HG02938 (cell line): Measurements from ENCODE around the gene PRUNE2.
"Not testable (repeated sequence)": the region's sequence is repeated elsewhere in the genome, so short reads cannot be mapped to it uniquely, and the experiment has no call there.

Experiments used
- ATAC-seq: cut with Tn5 transposase; IDR thresholded peaks from one replicate; pipeline ENCODE4 v1.9.1; 2021; ENCODE audit warnings: mild to moderate bottlenecking, moderate library complexity; ENCODE audit not compliant: unreplicated experiment

Gene PRUNE2, protein sequence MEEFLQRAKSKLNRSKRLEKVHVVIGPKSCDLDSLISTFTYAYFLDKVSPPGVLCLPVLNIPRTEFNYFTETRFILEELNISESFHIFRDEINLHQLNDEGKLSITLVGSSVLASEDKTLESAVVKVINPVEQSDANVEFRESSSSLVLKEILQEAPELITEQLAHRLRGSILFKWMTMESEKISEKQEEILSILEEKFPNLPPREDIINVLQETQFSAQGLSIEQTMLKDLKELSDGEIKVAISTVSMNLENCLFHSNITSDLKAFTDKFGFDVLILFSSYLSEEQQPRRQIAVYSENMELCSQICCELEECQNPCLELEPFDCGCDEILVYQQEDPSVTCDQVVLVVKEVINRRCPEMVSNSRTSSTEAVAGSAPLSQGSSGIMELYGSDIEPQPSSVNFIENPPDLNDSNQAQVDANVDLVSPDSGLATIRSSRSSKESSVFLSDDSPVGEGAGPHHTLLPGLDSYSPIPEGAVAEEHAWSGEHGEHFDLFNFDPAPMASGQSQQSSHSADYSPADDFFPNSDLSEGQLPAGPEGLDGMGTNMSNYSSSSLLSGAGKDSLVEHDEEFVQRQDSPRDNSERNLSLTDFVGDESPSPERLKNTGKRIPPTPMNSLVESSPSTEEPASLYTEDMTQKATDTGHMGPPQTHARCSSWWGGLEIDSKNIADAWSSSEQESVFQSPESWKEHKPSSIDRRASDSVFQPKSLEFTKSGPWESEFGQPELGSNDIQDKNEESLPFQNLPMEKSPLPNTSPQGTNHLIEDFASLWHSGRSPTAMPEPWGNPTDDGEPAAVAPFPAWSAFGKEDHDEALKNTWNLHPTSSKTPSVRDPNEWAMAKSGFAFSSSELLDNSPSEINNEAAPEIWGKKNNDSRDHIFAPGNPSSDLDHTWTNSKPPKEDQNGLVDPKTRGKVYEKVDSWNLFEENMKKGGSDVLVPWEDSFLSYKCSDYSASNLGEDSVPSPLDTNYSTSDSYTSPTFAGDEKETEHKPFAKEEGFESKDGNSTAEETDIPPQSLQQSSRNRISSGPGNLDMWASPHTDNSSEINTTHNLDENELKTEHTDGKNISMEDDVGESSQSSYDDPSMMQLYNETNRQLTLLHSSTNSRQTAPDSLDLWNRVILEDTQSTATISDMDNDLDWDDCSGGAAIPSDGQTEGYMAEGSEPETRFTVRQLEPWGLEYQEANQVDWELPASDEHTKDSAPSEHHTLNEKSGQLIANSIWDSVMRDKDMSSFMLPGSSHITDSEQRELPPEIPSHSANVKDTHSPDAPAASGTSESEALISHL (N-terminal part only)

GRCh38 chr9:76905791-76906646 lies at the start of gene PRUNE2:
TSS of gene PRUNE2 (minus strand) at chr9:76906114. CDS start at chr9:76905963, 151 bp downstream.
- ATAC-seq, result no peak

GRCh38 chr9:76955406-76955805 lies 49.5 kb upstream of the PRUNE2 start:
- not testable (repeated sequence) for ATAC-seq

- ATAC-seq, result no peak
These were observed 44.0 kb upstream of the PRUNE2 start for GRCh38 chr9:76949865-76950264.

DNA sequence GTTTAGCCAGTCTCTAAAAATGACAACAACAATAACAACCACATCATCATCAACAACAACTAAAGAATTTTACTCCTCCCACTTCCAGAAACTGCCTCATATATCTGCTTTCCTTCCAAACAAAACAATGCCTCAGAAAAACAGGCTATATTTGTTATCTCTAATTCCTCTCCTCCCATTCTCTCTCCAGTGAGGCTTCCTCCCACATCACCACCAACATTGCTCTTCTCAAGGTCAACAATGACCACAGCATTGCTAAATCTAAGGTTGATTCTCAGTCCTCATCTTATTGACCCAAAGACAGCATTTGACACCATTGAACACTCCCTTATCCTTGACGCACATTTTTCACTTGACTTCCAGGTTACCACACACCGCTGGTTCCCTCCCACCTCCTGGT lies 38.1 kb upstream of the PRUNE2 start:
- no peak for ATAC-seq

DNA sequence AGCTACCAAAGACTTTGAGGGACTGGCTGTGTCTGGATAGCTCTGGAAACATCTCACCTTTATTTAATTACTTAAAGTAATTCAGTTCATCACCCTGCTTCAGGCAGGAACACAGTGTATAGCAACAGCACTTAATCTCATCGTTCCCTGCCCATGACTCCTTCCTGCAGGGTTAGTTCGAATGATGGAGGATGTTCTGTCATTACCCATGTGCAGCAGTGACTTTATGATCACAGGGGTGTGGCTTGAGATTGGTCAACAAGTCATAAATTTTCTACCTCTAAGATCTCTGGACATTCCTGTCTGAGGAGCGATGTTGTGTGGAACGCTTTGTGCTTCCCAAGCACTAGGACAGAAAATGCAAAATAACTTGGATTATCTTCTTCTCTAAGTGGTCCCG lies 37.1 kb upstream of the PRUNE2 start:
- no peak for ATAC-seq

GRCh38 chr9:76932757-76933156 lies 26.8 kb upstream of the PRUNE2 start:
- ATAC-seq, result no peak

DNA sequence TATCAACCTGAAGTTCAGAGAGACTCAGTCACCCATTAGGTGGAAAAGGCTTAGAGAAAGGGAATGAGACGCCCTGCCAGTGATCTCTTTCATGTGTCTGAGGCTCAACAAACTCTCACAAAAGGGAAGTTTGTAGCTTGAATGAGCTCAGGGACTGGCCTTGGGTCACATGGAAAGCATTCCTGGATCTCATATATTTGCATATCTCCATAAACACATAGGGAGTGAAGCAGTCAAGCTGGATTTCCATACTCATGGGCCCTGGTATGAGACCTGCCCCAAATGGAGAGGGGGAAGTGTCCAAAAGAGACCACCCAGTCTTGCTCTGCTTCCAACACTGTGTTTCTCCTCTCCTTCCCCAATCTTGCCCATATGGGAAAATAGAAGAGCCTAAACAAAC lies 26.4 kb upstream of the PRUNE2 start:
- no peak for ATAC-seq

DNA sequence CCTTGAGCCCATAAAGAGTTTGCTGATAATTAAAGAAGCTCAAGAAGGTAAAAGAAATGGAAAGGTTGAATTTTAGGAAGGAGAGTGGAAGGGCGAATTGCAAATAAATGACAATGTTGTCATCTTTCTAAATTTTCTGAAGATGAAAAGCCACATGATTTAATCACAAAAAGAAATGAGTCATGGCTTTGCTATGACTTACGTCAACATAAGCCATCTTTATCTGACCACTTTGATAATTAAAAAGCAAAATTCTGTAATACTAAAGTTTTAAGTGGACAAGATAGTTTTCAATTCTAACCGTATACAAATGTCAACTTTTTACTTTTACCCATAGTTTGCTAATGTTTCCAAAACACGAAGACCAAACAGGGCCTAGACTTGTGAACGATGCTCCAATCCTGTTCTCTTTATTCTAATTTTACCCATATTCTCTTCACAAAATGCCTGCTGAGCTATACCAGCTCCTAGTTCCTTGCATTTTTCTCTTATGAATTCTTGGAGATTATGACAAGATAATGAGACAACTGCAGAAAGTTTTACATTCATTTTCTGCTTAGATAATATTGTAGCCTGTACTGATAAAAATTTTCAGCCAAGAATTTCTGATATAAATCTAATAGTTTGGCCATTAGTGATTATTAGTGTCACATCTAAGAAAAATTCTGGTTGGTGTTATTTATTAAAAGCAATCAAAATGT lies 21.8 kb upstream of the PRUNE2 start:
- no peak for ATAC-seq

DNA sequence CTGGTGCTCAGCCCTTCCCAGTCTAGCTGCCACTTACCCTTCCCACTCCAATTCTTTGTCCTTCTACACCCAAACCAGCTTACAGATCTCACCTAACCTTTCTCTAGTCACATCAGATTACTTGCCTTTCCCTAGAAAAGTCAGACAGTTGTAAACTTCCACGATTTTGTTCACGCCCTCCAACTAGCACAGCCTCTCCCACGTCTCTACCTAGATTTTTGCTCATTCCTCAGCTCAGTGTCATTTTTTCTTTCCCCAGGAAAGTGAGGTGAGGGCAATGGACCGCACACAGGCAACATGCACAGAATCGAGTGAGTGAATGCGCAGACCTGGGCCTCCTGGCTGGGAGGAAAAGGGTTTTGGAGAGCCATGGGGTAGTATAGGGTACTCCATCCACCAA lies 20.9 kb upstream of the PRUNE2 start:
- no peak for ATAC-seq

DNA sequence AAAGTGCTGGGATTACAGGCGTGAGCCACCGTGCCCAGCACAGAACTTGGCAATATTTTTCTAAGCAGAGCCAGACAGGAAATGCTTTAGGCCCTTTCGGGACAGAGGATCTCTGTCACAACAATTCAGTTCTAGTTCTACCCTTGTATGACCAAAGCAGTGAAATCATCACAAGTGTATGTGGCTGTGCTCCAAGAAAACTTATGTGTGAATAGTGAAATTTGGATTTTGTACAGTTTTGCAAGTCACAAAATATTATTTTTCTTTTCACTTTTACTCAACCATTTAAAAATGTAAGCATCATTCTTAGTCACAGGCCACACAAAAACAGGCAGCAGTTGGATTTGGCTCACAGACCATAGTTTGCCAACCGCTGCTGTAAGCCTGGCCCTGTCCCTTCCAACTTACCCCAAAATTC lies 20.4 kb upstream of the PRUNE2 start:
- no peak for ATAC-seq

DNA sequence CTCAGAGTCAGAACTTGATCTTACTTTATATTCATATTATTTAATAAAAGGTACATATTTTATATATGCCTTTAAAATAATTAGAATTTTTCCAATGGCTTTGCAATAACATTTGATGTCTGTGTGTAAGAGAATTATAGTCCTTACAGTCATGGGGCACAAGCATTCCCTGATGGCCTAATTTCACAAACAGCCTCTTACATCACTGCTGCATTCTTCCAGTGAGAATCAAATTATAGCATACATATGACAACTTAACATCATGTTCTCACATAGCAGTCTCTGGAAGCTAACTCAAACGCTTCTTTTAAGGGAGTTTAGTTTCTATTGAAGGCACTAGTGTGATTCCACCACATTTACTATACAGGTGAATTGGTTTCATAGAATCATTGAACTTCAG lies 15.3 kb upstream of the PRUNE2 start:
- no peak for ATAC-seq

DNA sequence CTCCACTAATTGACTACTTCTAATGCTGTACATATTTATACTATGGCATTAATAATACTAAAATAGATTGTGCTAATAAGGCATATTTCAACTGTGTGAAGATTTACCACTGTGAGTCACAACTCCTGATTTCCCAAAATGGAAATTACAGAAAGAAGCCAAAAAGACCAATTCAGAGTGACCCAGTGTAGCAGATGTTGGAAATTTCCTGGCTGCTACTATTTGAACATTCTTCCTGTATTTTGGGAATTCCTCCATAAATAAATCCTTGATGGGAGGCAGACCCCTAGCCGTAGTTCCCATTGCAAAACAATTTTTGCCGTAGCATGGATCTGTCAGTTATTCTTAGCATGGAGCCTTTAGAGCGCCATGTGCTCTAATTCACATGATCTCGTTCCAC lies 11.4 kb upstream of the PRUNE2 start:
- no peak for ATAC-seq

- ATAC-seq, result no peak
These were observed 10.3 kb upstream of the PRUNE2 start for GRCh38 chr9:76916231-76916630.

DNA sequence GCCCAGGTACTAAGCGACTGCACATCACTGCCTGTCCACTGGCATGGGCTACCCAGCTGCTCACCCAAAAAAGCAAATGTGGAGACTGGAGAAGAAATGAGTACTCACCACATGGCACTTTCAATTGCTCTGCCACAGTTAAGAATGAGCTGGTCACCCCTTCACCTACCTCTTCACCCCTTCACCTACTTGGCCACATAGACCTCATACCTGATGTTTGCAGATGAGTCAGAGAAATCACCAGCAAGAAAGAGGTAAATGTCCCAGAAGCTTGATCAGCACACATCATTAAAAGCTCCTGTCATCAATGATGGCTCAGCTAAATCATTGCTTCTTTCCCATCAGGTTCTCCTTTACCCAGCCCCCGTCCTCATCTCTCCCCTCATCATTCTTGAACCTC lies 7.6 kb upstream of the PRUNE2 start:
- ATAC-seq, result no peak

- ATAC-seq, result no peak
These were observed 6.8 kb upstream of the PRUNE2 start for GRCh38 chr9:76912636-76913275.

DNA sequence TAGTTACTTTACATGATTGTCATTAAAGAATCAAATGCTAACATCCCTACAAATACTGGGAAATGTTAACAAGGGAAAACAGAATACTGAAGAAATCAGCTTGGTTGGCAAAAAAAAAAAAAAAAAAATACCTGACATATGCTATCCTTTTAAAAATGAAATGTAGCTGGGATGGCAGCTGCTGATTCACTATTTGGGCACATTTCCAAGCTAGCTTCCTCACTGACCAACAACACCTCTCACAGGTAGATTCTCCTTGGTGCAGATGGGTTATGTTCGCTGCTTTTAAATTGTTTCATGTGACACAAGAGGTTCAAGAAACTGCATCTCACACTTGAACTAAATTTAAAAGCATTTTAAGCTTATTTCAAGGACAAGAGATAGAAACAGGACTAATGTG lies 6.1 kb upstream of the PRUNE2 start:
- ATAC-seq, result no peak

GRCh38 chr9:76910861-76911260 lies 4.9 kb upstream of the PRUNE2 start:
- ATAC-seq, result no peak

DNA sequence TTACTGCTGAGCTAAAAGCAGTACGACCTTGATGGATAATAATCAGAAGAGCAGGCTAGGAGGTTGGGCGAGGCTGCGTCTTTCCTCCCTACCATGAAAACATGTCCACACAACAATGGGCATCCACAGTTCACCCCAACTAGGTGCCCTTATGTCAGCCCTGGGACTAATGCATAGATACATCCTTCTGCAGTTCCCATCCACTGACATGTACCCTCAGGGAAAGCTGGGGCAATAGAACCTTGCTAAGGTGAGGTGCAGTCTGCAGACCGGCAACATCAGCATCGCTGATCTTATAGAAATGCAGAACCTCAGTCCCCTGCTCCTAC lies 697 bp upstream of the PRUNE2 start:
- ATAC-seq, result no peak
